Endothelial cell (in vitro differentiated cells): ENCODE data around the gene TTL. TPM values are rescaled to one million over a fixed set of nuclear protein-coding genes. Genes with fewer than 3 reads are reported as not detected.

Experiments
- DNase-seq: peaks from one replicate; pipeline ENCODE4 v3.0.0; 2021; ENCODE audit warnings: low spot score
- H3K27ac Mint-ChIP-seq: one replicate; pipeline ENCODE4 v1.8.0; 2021; ENCODE audit warnings: mixed read lengths, inconsistent platforms; ENCODE audit not compliant: unreplicated experiment
- H3K27me3 Mint-ChIP-seq: one replicate; pipeline ENCODE4 v1.8.0; 2021; ENCODE audit warnings: mild to moderate bottlenecking, moderate library complexity, mixed read lengths, inconsistent platforms; ENCODE audit not compliant: unreplicated experiment
- H3K36me3 Mint-ChIP-seq: one replicate; pipeline ENCODE4 v1.8.0; 2021; ENCODE audit warnings: mild to moderate bottlenecking, low read depth, mixed read lengths, inconsistent platforms; ENCODE audit not compliant: unreplicated experiment
- H3K4me1 Mint-ChIP-seq: one replicate; pipeline ENCODE4 v1.8.0; 2021; ENCODE audit warnings: mild to moderate bottlenecking, mixed read lengths, inconsistent platforms; ENCODE audit not compliant: unreplicated experiment
- H3K4me3 Mint-ChIP-seq: one replicate; pipeline ENCODE4 v1.8.0; 2021; ENCODE audit warnings: mild to moderate bottlenecking, mixed read lengths, inconsistent platforms; ENCODE audit not compliant: unreplicated experiment
- H3K9me3 Mint-ChIP-seq: one replicate; pipeline ENCODE4 v1.8.0; 2021; ENCODE audit warnings: mixed read lengths, inconsistent platforms; ENCODE audit not compliant: unreplicated experiment
- CTCF ChIP-seq: fragments of 200-600 bp; sonication (generic); IDR thresholded peaks from one replicate; pipeline ENCODE4 v1.5.0; 2021; ENCODE audit warnings: antibody characterized with exemption; ENCODE audit not compliant: unreplicated experiment
- total RNA-seq: library from RNA; stranded (reverse); fragmentation: NEBNext Ultra II Directional; extraction: Animal tissue kit (Norgen Biotek cat#: 25700); gene quantifications from one replicate; pipeline ENCODE4 v1.2.1, GENCODE V29; 2021; ENCODE audit not compliant: unreplicated experiment

Gene TTL
- total RNA-seq, 1 donor from 2014 or later = 89.9 TPM

GRCh38 chr2:112583497-112584133 lies 101.7 kb downstream of the TTL start:
- no peak for DNase-seq
- Mint-ChIP-seq H3K27me3 (peaks cover 15% of the 10 kb centered on the region), H3K9me3 (no peaks in the 10 kb centered on the region), H3K36me3 (peaks cover 7% of the 10 kb centered on the region), H3K27ac (peak overlapping the region; percentile 96), H3K4me3 (peak overlapping the region; percentile 90), H3K4me1 (peaks cover 26% of the 10 kb centered on the region)
- TF ChIP-seq CTCF = no peak

GRCh38 chr2:112584134-112584890 lies 102.4 kb downstream of the TTL start, which contains the start of gene CHCHD5:
Gene CHCHD5, plus strand, starts transcription at chr2:112584609. Its CDS starts 39 bp downstream, at chr2:112584648.
- Mint-ChIP-seq H3K27me3 (peaks cover 15% of the 10 kb centered on the region), H3K4me3 (peak within 1 kb of the TSS; percentile 90), H3K27ac (peak within 1 kb of the TSS; percentile 96), H3K9me3 (no peaks in the 10 kb centered on the region), H3K36me3 (peaks cover 7% of the 10 kb centered on the region), H3K4me1 (peaks cover 26% of the 10 kb centered on the region)
- no peak for TF ChIP-seq CTCF
- DNase-seq = peak; percentile 85

GRCh38 chr2:112584891-112585250 lies 102.9 kb downstream of the TTL start:
- H3K9me3 Mint-ChIP-seq = no peaks in the 10 kb centered on the region
- TF ChIP-seq CTCF = no peak
- H3K36me3 Mint-ChIP-seq = peaks cover 7% of the 10 kb centered on the region
- H3K27ac Mint-ChIP-seq = peak overlapping the region; percentile 96
- peaks cover 15% of the 10 kb centered on the region for H3K27me3 Mint-ChIP-seq
- H3K4me3 Mint-ChIP-seq = peak overlapping the region; percentile 90
- DNase-seq = no peak
- peaks cover 26% of the 10 kb centered on the region for H3K4me1 Mint-ChIP-seq

- Mint-ChIP-seq H3K9me3 (no peaks in the 10 kb centered on the region), H3K4me1 (peaks cover 26% of the 10 kb centered on the region), H3K4me3 (peak overlapping the region; percentile 90), H3K27ac (peak overlapping the region; percentile 96), H3K27me3 (peaks cover 15% of the 10 kb centered on the region), H3K36me3 (peaks cover 9% of the 10 kb centered on the region)
- no peak for DNase-seq
- no peak for TF ChIP-seq CTCF
Measured at GRCh38 chr2:112585400-112585799, 103.4 kb downstream of the TTL start.
